ENCODE data around the gene CLCA1.

GRCh38 chr1:86448670-86449069 is 20.1 kb upstream of the CLCA1 start:
- 0 out of 2 replicates have a peak, but pooled peaks have one; percentile 7 for TF ChIP-seq CTCF (IDR thresholded peaks at IDR 0.05)
- no peak for TF ChIP-seq TCF7L2 (IDR thresholded peaks at IDR 0.05; ENCODE audit: low read depth, low read length)
- no peak for TF ChIP-seq POLR2AphosphoS5 (IDR thresholded peaks at IDR 0.05; ENCODE audit: low read depth, low read length)
- no peak for TF ChIP-seq REST (IDR thresholded peaks at IDR 0.05; ENCODE audit: insufficient read depth in 1 of 2, low read depth in 2 of 2, low read length in 1 of 2)
